IMR-90 (cell line): Measurements from ENCODE around the gene SYNE1.

Source experiments
- CTCF ChIP-seq: conservative IDR thresholded peaks from 2 replicates; pipeline ENCODE4 v1.5.1; 2012; ENCODE audit warnings: mild to moderate bottlenecking, low read depth, low read length, improper control_type of control experiment
- MAFK ChIP-seq: IDR thresholded peaks from 2 replicates; pipeline ENCODE4 v1.6.1; 2012; ENCODE audit warnings: low read depth, low read length, improper control_type of control experiment
- MAZ ChIP-seq: IDR thresholded peaks from 2 replicates; pipeline ENCODE4 v1.6.1; 2012; ENCODE audit warnings: low read depth, mild to moderate bottlenecking, low read length, improper control_type of control experiment, moderate library complexity, borderline replicate concordance
- POLR2A ChIP-seq: IDR thresholded peaks from 2 replicates; pipeline ENCODE4 v1.6.1; 2012; ENCODE audit warnings: mild to moderate bottlenecking, low read depth, low read length
- RCOR1 ChIP-seq: IDR thresholded peaks from 2 replicates; pipeline ENCODE4 v1.6.1; 2012; ENCODE audit warnings: mild to moderate bottlenecking, low read length, improper control_type of control experiment; ENCODE audit not compliant: insufficient replicate concordance

DNA sequence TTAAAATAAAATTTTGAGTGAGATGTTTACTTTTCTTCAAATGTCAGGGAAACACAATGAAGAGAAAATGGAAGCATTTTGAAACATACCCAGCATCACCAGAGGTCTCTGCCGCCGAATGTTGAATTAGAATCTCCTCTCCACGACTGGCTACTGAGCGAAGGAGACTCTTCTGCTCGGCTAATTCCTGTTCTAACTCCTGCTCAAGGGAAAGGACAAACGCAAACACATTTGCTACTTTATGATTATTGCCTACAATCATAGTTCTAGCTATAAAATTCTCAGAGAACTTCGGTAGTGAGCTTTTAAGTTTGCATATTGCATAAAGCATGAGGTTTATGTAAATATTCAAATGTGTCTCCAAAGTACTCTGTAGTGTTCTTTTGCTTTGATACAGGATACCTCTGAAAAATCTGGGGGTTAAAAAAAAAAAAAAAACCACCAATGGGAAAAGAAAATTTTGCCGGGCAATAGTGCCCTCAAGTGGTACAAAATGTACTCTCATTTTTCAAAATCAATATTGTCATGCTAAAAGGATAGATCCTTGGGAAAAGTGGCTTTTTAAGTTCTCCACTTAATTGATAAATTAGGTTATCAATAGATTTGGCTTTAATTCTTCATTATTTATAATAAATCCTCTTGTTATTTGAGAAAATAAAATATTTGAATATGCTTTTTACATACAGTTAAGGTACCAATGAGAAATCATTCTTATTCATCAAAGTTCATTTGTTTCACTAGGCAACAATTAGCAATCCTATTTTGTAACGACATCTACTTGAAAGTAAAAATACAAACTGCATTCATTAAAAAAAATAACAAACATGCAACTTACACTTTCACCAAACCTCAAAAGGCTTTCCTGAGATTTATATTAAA, 369.0 kb downstream of the SYNE1 start:
- TF ChIP-seq CTCF (peak; percentile 63), POLR2A (no peak), MAZ (no peak), MAFK (no peak), RCOR1 (no peak)
